GM21619 (cell line): ENCODE measurements around the gene PRXL2B.

Experiments
- ATAC-seq: cut with Tn5 transposase; IDR thresholded peaks from one replicate; pipeline ENCODE4 v1.9.1; 2021; ENCODE audit not compliant: unreplicated experiment

The PRXL2B gene

GRCh38 chr1:2632561-2633361 lies 46.2 kb downstream of the PRXL2B start, which contains the start of gene MMEL1:
TSS of gene MMEL1 (minus strand) at chr1:2633016. CDS start at chr1:2629484, 3,532 bp downstream.
- no peak for ATAC-seq

GRCh38 chr1:2633366-2633935 lies 46.9 kb downstream of the PRXL2B start:
- ATAC-seq, result no peak

GRCh38 chr1:2633936-2634491 lies 47.4 kb downstream of the PRXL2B start:
- no peak for ATAC-seq

- ATAC-seq, result no peak
Measured at GRCh38 chr1:2635361-2636010, 48.9 kb downstream of the PRXL2B start.

- ATAC-seq, result no peak
Measured at GRCh38 chr1:2636733-2637132, 50.2 kb downstream of the PRXL2B start.

- no peak for ATAC-seq
Measured at GRCh38 chr1:2637442-2638145, 51.0 kb downstream of the PRXL2B start.

- ATAC-seq, result no peak
Measured at GRCh38 chr1:2638466-2639115, 52.0 kb downstream of the PRXL2B start.

GRCh38 chr1:2639203-2639602 lies 52.6 kb downstream of the PRXL2B start:
- no peak for ATAC-seq

GRCh38 chr1:2639607-2640521 lies 53.3 kb downstream of the PRXL2B start:
- ATAC-seq, result no peak

- ATAC-seq, result no peak
Measured at GRCh38 chr1:2640626-2641025, 54.0 kb downstream of the PRXL2B start.
